ENCODE results near the gene DUSP6. TPM values are rescaled to one million over a fixed set of nuclear protein-coding genes. Genes with fewer than 3 reads are reported as not detected.

Gene DUSP6, protein sequence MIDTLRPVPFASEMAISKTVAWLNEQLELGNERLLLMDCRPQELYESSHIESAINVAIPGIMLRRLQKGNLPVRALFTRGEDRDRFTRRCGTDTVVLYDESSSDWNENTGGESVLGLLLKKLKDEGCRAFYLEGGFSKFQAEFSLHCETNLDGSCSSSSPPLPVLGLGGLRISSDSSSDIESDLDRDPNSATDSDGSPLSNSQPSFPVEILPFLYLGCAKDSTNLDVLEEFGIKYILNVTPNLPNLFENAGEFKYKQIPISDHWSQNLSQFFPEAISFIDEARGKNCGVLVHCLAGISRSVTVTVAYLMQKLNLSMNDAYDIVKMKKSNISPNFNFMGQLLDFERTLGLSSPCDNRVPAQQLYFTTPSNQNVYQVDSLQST
- total RNA-seq (19.0 TPM), polyA plus RNA-seq (10 to 100 TPM in 3 of 4 donors, 1 to 10 TPM in 1; 8.8 to 27.1 (median 13.4) TPM)

DNA sequence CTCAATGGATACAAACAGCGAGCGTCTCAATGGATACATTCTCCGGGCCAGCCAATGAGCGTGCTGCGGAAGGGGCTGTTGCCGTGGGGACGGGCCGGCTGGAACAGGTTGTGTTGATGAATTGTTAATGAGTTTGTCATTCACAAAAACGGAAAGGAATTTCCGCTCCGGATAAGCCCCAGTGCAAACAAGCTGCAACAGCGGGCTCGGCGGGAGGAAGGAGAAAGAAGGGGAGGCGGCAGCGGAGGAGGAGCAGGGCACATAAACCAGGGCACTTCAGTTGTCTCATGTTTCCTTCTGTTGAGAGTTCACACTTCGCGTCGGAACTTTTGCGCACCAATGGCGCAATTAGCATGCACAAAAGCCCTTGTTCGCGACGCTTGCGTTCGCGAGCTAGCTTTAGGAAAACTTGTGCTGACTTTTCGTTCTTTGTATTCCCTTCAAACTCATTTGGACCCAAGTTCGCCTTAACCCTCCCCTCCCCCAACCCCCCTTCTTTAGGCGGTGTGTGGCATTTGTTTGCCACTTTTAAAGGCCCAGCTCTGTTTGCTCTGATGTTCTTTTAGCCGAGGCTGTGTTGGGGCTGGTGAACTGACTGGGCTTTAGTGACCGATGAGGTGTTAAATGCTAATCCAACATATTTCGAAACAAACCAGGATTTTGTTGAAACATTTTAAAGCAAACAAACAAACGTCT is at the start of gene DUSP6:
TSS of gene DUSP6 (minus strand) at position 10 of the 696 bp plus-strand sequence. CDS start 462 bp downstream, outside the sequence.
- H3K4me1 ChIP-seq (ENCODE audit: control insufficient read depth, insufficient read depth, low read length, poor library complexity, severe bottlenecking): peaks cover 54% of the 10 kb centered on the region
- peak; percentile 70 to 73 for ATAC-seq (ENCODE audit: low read depth in 2 of 2)
- peaks cover 12% of the 10 kb centered on the region for H3K27me3 Mint-ChIP-seq
- H3K27me3 ChIP-seq (ENCODE audit: control insufficient read depth, insufficient read depth, low read length): no peaks in the 10 kb centered on the region
- peaks cover 7 to 56% (median 34%) of the 10 kb centered on the region in 4 donors for H3K4me1 Mint-ChIP-seq
- H3K27ac ChIP-seq (ENCODE audit: insufficient read depth, low read length, poor library complexity, severe bottlenecking): peak within 1 kb of the TSS; percentile 69
- peak within 1 kb of the TSS; percentile 85 to 92 (median 90) for H3K27ac Mint-ChIP-seq
- no peaks in the 10 kb centered on the region for H3K36me3 Mint-ChIP-seq
- DNase-seq: peak; percentile 63 to 94 (median 83)
- peak within 1 kb of the TSS; percentile 94 to 98 (median 96) for H3K4me3 Mint-ChIP-seq
- H3K36me3 ChIP-seq (ENCODE audit: control insufficient read depth, insufficient read depth, low read length): no peaks in the 10 kb centered on the region
- H3K9me3 ChIP-seq (ENCODE audit: control insufficient read depth in 2 of 2, low read length in 2 of 2): no peaks in the 10 kb centered on the region
- H3K9me3 Mint-ChIP-seq: no peaks in the 10 kb centered on the region
- peak within 1 kb of the TSS; percentile 84 for H3K4me3 ChIP-seq (ENCODE audit: low read depth, low read length)

DNA sequence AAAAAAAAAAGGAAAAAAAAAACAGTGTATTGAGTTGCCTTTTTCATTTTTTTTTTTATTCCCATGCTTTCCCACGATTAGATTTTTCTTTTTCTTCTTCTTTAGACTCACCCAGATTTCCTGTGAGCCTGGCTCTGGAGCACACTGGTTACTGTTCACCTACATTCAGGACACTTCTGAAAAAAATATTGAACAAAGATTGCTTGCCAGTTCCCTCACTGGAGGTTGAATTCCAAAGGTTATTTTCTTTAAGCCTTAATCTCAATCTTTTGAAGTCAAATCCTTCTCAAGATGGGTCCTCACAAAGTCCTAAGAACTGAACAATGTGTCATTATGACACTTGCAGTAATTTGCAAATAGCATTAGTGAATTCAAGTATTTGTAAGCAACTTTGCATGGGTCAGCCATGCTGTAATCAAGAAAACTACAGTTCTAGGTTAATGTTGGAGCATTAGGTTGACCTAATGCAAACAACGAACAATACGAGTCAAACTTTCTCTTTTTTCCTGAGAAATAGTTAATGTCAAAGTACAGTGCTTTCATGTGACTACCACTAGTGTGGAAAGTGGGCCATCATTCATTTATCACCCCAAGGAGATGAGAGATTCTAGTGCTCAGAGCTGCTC is 49.2 kb upstream of the DUSP6 start:
- H3K4me3 ChIP-seq (ENCODE audit: low read depth, low read length): no peak overlapping the region
- peaks cover 23% of the 10 kb centered on the region for H3K4me1 ChIP-seq (ENCODE audit: control insufficient read depth, insufficient read depth, low read length, poor library complexity, severe bottlenecking)
- no peaks in the 10 kb centered on the region for H3K9me3 ChIP-seq (ENCODE audit: control insufficient read depth in 2 of 2, low read length in 2 of 2)
- H3K36me3 ChIP-seq (ENCODE audit: control insufficient read depth, insufficient read depth, low read length): no peaks in the 10 kb centered on the region
- H3K27me3 Mint-ChIP-seq: no peaks in the 10 kb centered on the region
- H3K9me3 Mint-ChIP-seq: peaks cover 0 to 7% (median 0%) of the 10 kb centered on the region in 7 donors
- H3K27ac ChIP-seq (ENCODE audit: insufficient read depth, low read length, poor library complexity, severe bottlenecking): no peak overlapping the region
- DNase-seq: no peak
- H3K4me3 Mint-ChIP-seq: no peak overlapping the region
- peak overlapping the region in 1 of 3 donors; percentile 75 for H3K27ac Mint-ChIP-seq
- ATAC-seq (ENCODE audit: low read depth in 2 of 2): no peak
- no peaks in the 10 kb centered on the region for H3K27me3 ChIP-seq (ENCODE audit: control insufficient read depth, insufficient read depth, low read length)
- H3K36me3 Mint-ChIP-seq: peaks cover 15% of the 10 kb centered on the region
- peaks cover 14 to 37% (median 25%) of the 10 kb centered on the region in 4 donors for H3K4me1 Mint-ChIP-seq

DNA sequence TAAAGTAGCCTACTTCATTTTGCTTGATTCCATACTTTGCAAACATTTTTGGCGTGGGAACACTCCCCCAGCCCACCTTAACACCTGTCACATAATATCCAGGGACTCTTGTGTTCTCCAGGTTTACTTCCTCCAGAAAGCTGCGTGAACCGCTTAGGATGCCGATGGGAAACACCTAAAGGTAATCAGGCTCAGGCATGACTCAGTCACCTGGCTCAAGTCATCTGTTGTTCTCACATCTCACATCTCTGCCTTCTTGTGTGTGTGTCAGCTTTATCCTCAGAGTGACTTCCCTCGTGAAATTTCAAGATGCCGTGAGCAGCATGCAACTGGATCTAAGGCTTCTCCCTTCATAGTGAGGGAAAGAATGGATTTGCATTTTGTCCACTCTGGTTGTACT is 48.1 kb upstream of the DUSP6 start:
- H3K27me3 ChIP-seq (ENCODE audit: control insufficient read depth, insufficient read depth, low read length): no peaks in the 10 kb centered on the region
- no peak overlapping the region for H3K27ac ChIP-seq (ENCODE audit: insufficient read depth, low read length, poor library complexity, severe bottlenecking)
- H3K4me3 ChIP-seq (ENCODE audit: low read depth, low read length): no peak overlapping the region
- Mint-ChIP-seq H3K27ac (peak overlapping the region; percentile 21 to 86 (median 52)), H3K36me3 (peaks cover 15% of the 10 kb centered on the region), H3K9me3 (peaks cover 0 to 7% (median 0%) of the 10 kb centered on the region in 7 donors), H3K27me3 (no peaks in the 10 kb centered on the region), H3K4me3 (peak overlapping the region in 2 of 4 donors; percentile 2 to 52), H3K4me1 (peaks cover 14 to 43% (median 27%) of the 10 kb centered on the region in 4 donors)
- no peak for DNase-seq
- H3K36me3 ChIP-seq (ENCODE audit: control insufficient read depth, insufficient read depth, low read length): no peaks in the 10 kb centered on the region
- ATAC-seq (ENCODE audit: low read depth in 2 of 2): no peak
- no peaks in the 10 kb centered on the region for H3K9me3 ChIP-seq (ENCODE audit: control insufficient read depth in 2 of 2, low read length in 2 of 2)
- H3K4me1 ChIP-seq (ENCODE audit: control insufficient read depth, insufficient read depth, low read length, poor library complexity, severe bottlenecking): peaks cover 23% of the 10 kb centered on the region

DNA sequence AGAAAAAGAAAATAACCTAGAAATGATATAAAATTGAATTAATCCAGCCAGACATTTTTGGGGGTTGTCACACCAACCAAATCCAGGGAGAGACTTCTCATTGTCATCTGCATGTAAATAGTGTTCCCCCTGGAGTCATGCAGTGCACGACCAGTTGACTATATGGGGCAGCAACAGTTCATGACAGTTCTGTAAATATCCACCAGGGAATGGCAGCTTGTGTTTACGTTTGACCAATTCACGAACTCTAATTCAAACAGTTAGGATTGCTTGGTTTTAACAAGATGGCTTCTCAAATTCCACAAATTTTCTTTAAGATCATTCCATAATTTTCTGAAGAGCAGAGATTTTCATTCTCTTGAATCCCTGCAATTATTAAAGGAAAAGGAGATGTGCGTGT is 43.4 kb upstream of the DUSP6 start:
- Histone ChIP-seq H3K4me3 (ENCODE audit: low read depth, low read length) (no peak overlapping the region), H3K9me3 (ENCODE audit: control insufficient read depth in 2 of 2, low read length in 2 of 2) (no peaks in the 10 kb centered on the region), H3K27ac (ENCODE audit: insufficient read depth, low read length, poor library complexity, severe bottlenecking) (no peak overlapping the region), H3K27me3 (ENCODE audit: control insufficient read depth, insufficient read depth, low read length) (no peaks in the 10 kb centered on the region), H3K36me3 (ENCODE audit: control insufficient read depth, insufficient read depth, low read length) (no peaks in the 10 kb centered on the region), H3K4me1 (ENCODE audit: control insufficient read depth, insufficient read depth, low read length, poor library complexity, severe bottlenecking) (peaks cover 23% of the 10 kb centered on the region)
- H3K27ac Mint-ChIP-seq: peak overlapping the region; percentile 67 to 91 (median 80)
- H3K27me3 Mint-ChIP-seq: no peaks in the 10 kb centered on the region
- ATAC-seq (ENCODE audit: low read depth in 2 of 2) (no peak), DNase-seq (no peak)
- peaks cover 0 to under 1% (median 0%) of the 10 kb centered on the region in 7 donors for H3K9me3 Mint-ChIP-seq
- peak overlapping the region in 1 of 4 donors; percentile 1 for H3K4me3 Mint-ChIP-seq
- peaks cover 9 to 55% (median 34%) of the 10 kb centered on the region in 4 donors for H3K4me1 Mint-ChIP-seq
- H3K36me3 Mint-ChIP-seq: peaks cover 10% of the 10 kb centered on the region

DNA sequence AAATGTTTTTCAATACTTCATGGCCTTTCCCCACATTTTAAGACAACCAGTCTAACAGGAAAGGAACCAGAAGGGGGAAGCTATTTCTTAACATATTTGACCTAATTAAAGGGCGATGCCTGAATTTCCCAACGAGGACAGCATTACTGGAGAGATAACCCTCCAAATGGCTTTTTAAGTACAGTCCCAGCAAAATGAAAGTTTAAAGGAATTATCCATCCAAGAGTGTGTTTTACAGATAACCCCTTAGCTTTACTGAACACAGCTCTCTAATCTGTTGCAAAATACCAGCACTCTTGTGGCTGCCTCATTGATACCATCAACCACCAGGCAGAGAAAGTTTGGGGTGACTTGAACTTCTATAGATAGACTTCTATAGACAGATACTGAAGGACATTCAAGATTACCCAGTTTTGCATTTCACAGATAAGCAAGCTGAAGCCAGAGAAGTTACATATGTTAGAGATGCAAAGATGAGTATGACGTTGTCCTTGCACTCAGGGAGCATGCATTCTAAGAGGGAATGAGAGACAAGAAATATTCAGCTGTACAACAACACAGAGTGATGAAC is 41.3 kb upstream of the DUSP6 start:
- Histone ChIP-seq H3K4me3 (ENCODE audit: low read depth, low read length) (no peak overlapping the region), H3K27ac (ENCODE audit: insufficient read depth, low read length, poor library complexity, severe bottlenecking) (no peak overlapping the region), H3K36me3 (ENCODE audit: control insufficient read depth, insufficient read depth, low read length) (no peaks in the 10 kb centered on the region), H3K4me1 (ENCODE audit: control insufficient read depth, insufficient read depth, low read length, poor library complexity, severe bottlenecking) (peaks cover 26% of the 10 kb centered on the region), H3K27me3 (ENCODE audit: control insufficient read depth, insufficient read depth, low read length) (no peaks in the 10 kb centered on the region), H3K9me3 (ENCODE audit: control insufficient read depth in 2 of 2, low read length in 2 of 2) (no peaks in the 10 kb centered on the region)
- no peak for DNase-seq
- H3K9me3 Mint-ChIP-seq: no peaks in the 10 kb centered on the region
- peak overlapping the region in 1 of 4 donors; percentile 6 for H3K4me3 Mint-ChIP-seq
- peaks cover 6% of the 10 kb centered on the region for H3K36me3 Mint-ChIP-seq
- peaks cover 20 to 61% (median 36%) of the 10 kb centered on the region in 4 donors for H3K4me1 Mint-ChIP-seq
- H3K27ac Mint-ChIP-seq: no peak overlapping the region
- H3K27me3 Mint-ChIP-seq: no peaks in the 10 kb centered on the region
- ATAC-seq (ENCODE audit: low read depth in 2 of 2): no peak

DNA sequence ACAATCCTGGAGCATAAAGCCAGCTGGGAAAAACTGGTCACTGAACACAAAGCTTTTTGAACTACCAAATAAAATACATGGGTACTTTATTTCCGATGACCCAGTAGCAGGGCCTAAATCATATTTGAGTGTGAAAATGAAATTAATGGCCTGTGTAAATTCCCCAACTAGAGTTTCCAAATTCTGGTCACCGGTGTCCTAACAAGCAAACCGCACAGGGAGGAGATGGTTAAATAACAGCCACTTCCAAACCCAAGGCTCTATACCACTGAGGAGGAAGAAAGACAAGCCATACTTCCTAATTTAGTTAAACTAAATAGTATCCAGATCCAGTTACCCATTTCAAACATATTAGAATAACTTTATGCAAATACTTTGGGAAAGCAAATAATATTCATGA is 40.1 kb upstream of the DUSP6 start:
- no peaks in the 10 kb centered on the region for H3K36me3 Mint-ChIP-seq
- peak overlapping the region in 1 of 3 donors; percentile 15 for H3K27ac Mint-ChIP-seq
- no peaks in the 10 kb centered on the region for H3K27me3 Mint-ChIP-seq
- no peak overlapping the region for H3K4me3 ChIP-seq (ENCODE audit: low read depth, low read length)
- peaks cover 15% of the 10 kb centered on the region for H3K4me1 ChIP-seq (ENCODE audit: control insufficient read depth, insufficient read depth, low read length, poor library complexity, severe bottlenecking)
- H3K9me3 Mint-ChIP-seq: no peaks in the 10 kb centered on the region
- H3K4me3 Mint-ChIP-seq: no peak overlapping the region
- no peak overlapping the region for H3K27ac ChIP-seq (ENCODE audit: insufficient read depth, low read length, poor library complexity, severe bottlenecking)
- DNase-seq: no peak
- no peaks in the 10 kb centered on the region for H3K9me3 ChIP-seq (ENCODE audit: control insufficient read depth in 2 of 2, low read length in 2 of 2)
- H3K27me3 ChIP-seq (ENCODE audit: control insufficient read depth, insufficient read depth, low read length): no peaks in the 10 kb centered on the region
- no peak for ATAC-seq (ENCODE audit: low read depth in 2 of 2)
- peaks cover 14 to 48% (median 26%) of the 10 kb centered on the region in 4 donors for H3K4me1 Mint-ChIP-seq
- no peaks in the 10 kb centered on the region for H3K36me3 ChIP-seq (ENCODE audit: control insufficient read depth, insufficient read depth, low read length)

DNA sequence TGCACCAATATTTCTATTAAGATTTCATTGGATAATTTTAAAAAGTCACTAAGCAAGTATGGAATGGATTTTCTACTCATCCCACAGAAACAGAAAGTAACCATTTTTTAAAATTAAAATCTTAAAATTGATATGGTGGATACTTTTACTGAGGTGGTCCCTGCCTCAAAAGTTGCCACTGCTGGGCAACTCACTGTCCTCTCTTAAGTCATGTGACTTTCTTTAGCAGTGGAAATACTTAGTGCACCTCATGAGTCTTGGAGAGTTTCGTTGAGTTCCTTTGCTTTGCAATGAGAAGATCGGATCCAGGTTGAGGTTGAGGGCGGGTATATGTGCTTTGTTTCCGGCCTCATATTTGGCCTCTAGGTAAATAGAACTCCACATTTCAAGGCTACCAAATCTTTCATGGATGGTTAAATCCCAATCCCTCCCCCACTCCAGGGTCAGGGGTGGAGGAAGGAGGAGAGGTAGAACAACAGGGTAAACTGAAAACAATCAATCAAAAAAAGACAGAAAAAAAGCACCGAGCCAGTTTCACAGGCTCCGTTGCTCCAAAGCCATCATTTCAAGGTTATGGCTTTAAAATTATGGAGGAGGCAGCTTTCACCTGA is 39.5 kb upstream of the DUSP6 start:
- no peak overlapping the region for H3K27ac ChIP-seq (ENCODE audit: insufficient read depth, low read length, poor library complexity, severe bottlenecking)
- no peaks in the 10 kb centered on the region for H3K27me3 Mint-ChIP-seq
- H3K4me1 ChIP-seq (ENCODE audit: control insufficient read depth, insufficient read depth, low read length, poor library complexity, severe bottlenecking): peaks cover 10% of the 10 kb centered on the region
- no peaks in the 10 kb centered on the region for H3K36me3 Mint-ChIP-seq
- peaks cover 14 to 42% (median 22%) of the 10 kb centered on the region in 4 donors for H3K4me1 Mint-ChIP-seq
- H3K36me3 ChIP-seq (ENCODE audit: control insufficient read depth, insufficient read depth, low read length): no peaks in the 10 kb centered on the region
- H3K4me3 ChIP-seq (ENCODE audit: low read depth, low read length): no peak overlapping the region
- no peaks in the 10 kb centered on the region for H3K27me3 ChIP-seq (ENCODE audit: control insufficient read depth, insufficient read depth, low read length)
- no peak for ATAC-seq (ENCODE audit: low read depth in 2 of 2)
- no peak overlapping the region for H3K4me3 Mint-ChIP-seq
- no peak overlapping the region for H3K27ac Mint-ChIP-seq
- no peaks in the 10 kb centered on the region for H3K9me3 Mint-ChIP-seq
- DNase-seq: no peak
- no peaks in the 10 kb centered on the region for H3K9me3 ChIP-seq (ENCODE audit: control insufficient read depth in 2 of 2, low read length in 2 of 2)

All from CD4-positive, CD25-positive, alpha-beta regulatory T cell (primary cell).